GM18909 (cell line): Measurements from ENCODE around the gene TMEM190.

Experiments
- ATAC-seq: cut with Tn5 transposase; IDR thresholded peaks from one replicate; pipeline ENCODE4 v1.9.1; 2021; ENCODE audit warnings: mild to moderate bottlenecking; ENCODE audit not compliant: unreplicated experiment, poor library complexity

TMEM190 gene

GRCh38 chr19:55350620-55351315, 25.9 kb upstream of the TMEM190 start:
- ATAC-seq, result no peak

- ATAC-seq, result no peak
Measured at GRCh38 chr19:55352040-55352439, 24.6 kb upstream of the TMEM190 start.

- no peak for ATAC-seq
Measured at GRCh38 chr19:55352549-55353145, 24.0 kb upstream of the TMEM190 start.

GRCh38 chr19:55353356-55353802, 23.2 kb upstream of the TMEM190 start:
- ATAC-seq, result no peak

- no peak for ATAC-seq
Measured at GRCh38 chr19:55353803-55354697, 22.6 kb upstream of the TMEM190 start.

GRCh38 chr19:55354698-55355212, 21.9 kb upstream of the TMEM190 start, which contains the start of gene COX6B2:
Gene COX6B2, minus strand, starts transcription at chr19:55354719. Its CDS starts 198 bp downstream, at chr19:55354521.
- ATAC-seq, result no peak

- no peak for ATAC-seq
Measured at GRCh38 chr19:55355213-55355821, 21.3 kb upstream of the TMEM190 start.

- ATAC-seq, result no peak
Measured at GRCh38 chr19:55358493-55358892, 18.1 kb upstream of the TMEM190 start.

GRCh38 chr19:55358943-55359908, 17.4 kb upstream of the TMEM190 start:
- ATAC-seq, result no peak

- ATAC-seq, result no peak
Measured at GRCh38 chr19:55360902-55361301, 15.7 kb upstream of the TMEM190 start.

GRCh38 chr19:55362174-55362989, 14.2 kb upstream of the TMEM190 start:
- ATAC-seq, result no peak

GRCh38 chr19:55362990-55363716, 13.5 kb upstream of the TMEM190 start, which contains the start of gene GARIN5B:
Gene GARIN5B, minus strand, starts transcription at chr19:55363260. Its CDS starts 194 bp downstream, at chr19:55363066.
- no peak for ATAC-seq

- no peak for ATAC-seq
Measured at GRCh38 chr19:55365245-55365644, 11.4 kb upstream of the TMEM190 start.

GRCh38 chr19:55365964-55366363, 10.7 kb upstream of the TMEM190 start:
- no peak for ATAC-seq

GRCh38 chr19:55366790-55367189, 9.8 kb upstream of the TMEM190 start:
- ATAC-seq, result no peak

- no peak for ATAC-seq
Measured at GRCh38 chr19:55368106-55368505, 8.5 kb upstream of the TMEM190 start.

GRCh38 chr19:55368701-55369563, 7.7 kb upstream of the TMEM190 start:
- no peak for ATAC-seq
